GM23338 (cell line): Measurements from ENCODE around the gene FHL1. TPM values are rescaled to one million over a fixed set of nuclear protein-coding genes. Genes with fewer than 3 reads are reported as not detected.

ENCODE experiments used
- ATAC-seq: fragments of 200-7000 bp; cut with Tn5 transposase; 3 replicates; pipeline ENCODE4 v1.9.1; 2020
- DNase-seq: peaks from one replicate; pipeline ENCODE4 v3.0.0-alpha.2; 2015; ENCODE audit warnings: low spot score
- H2AFZ ChIP-seq: fragments of 200-600 bp; sonication (generic); 2 replicates; pipeline ENCODE4 v1.8.0; 2016; ENCODE audit warnings: antibody characterized with exemption, mild to moderate bottlenecking, moderate library complexity
- H3F3A ChIP-seq: fragments of 200-600 bp; sonication (generic); replicated peaks from 2 replicates; pipeline ENCODE4 v1.8.0; 2017; ENCODE audit warnings: antibody characterized with exemption, mixed run types, low read depth
- H3K27ac ChIP-seq: fragments of 200-600 bp; sonication (generic); 2 replicates; pipeline ENCODE4 v1.6.1; 2016; ENCODE audit warnings: low read depth
- H3K27me3 ChIP-seq: fragments of 200-600 bp; sonication (generic); 2 replicates; pipeline ENCODE4 v1.8.0; 2016; ENCODE audit warnings: mild to moderate bottlenecking, mixed run types, moderate library complexity; ENCODE audit not compliant: insufficient read depth
- H3K36me3 ChIP-seq: fragments of 200-600 bp; sonication (generic); 2 replicates; pipeline ENCODE4 v1.8.0; 2016; ENCODE audit warnings: mild to moderate bottlenecking; ENCODE audit not compliant: insufficient read depth
- H3K4me1 ChIP-seq: fragments of 200-600 bp; sonication (generic); 2 replicates; pipeline ENCODE4 v1.8.0; 2016; ENCODE audit warnings: mild to moderate bottlenecking, moderate library complexity; ENCODE audit not compliant: insufficient read depth
- H3K4me2 ChIP-seq: fragments of 200-600 bp; sonication (generic); 2 replicates; pipeline ENCODE4 v1.7.1; 2017; ENCODE audit warnings: mixed run types
- H3K4me3 ChIP-seq: fragments of 200-600 bp; sonication (generic); 2 replicates; pipeline ENCODE4 v1.6.1; 2016; ENCODE audit warnings: mixed run types
- H3K79me2 ChIP-seq: fragments of 200-600 bp; sonication (generic); replicated peaks from 2 replicates; pipeline ENCODE4 v1.8.0; 2017; ENCODE audit warnings: mild to moderate bottlenecking; ENCODE audit not compliant: insufficient read depth
- H3K9me2 ChIP-seq: fragments of 200-600 bp; sonication (generic); 2 replicates; pipeline ENCODE4 v1.8.0; 2017; ENCODE audit not compliant: insufficient read depth
- H4K20me1 ChIP-seq: fragments of 200-600 bp; sonication (generic); replicated peaks from 2 replicates; pipeline ENCODE4 v1.8.0; 2017; ENCODE audit warnings: mild to moderate bottlenecking; ENCODE audit not compliant: insufficient read depth
- H3K27ac Mint-ChIP-seq: 2 replicates; pipeline ENCODE4 v1.8.0; 2020; ENCODE audit warnings: inconsistent platforms, mild to moderate bottlenecking, moderate library complexity, mixed read lengths
- H3K27me3 Mint-ChIP-seq: 3 replicates; pipeline ENCODE4 v1.8.0; 2022; ENCODE audit warnings: low read depth, mild to moderate bottlenecking, moderate library complexity, mixed read lengths, inconsistent platforms; ENCODE audit not compliant: insufficient read depth, poor library complexity
- H3K36me3 Mint-ChIP-seq: 3 replicates; pipeline ENCODE4 v1.8.0; 2021; ENCODE audit warnings: low read depth, mild to moderate bottlenecking, inconsistent platforms, moderate library complexity, mixed read lengths
- H3K4me1 Mint-ChIP-seq: 3 replicates; pipeline ENCODE4 v1.8.0; 2020; ENCODE audit warnings: mild to moderate bottlenecking, inconsistent platforms, mixed read lengths
- H3K4me3 Mint-ChIP-seq: 3 replicates; pipeline ENCODE4 v1.8.0; 2021; ENCODE audit warnings: moderate library complexity, mild to moderate bottlenecking, inconsistent platforms, mixed read lengths
- H3K9me3 Mint-ChIP-seq: 3 replicates; pipeline ENCODE4 v1.8.0; 2020; ENCODE audit warnings: moderate library complexity, mild to moderate bottlenecking, inconsistent platforms, mixed read lengths
- CREB1 ChIP-seq: fragments of 250-450 bp; sonication (Bioruptor Pico); IDR thresholded peaks from 2 replicates; pipeline ENCODE4 v1.5.0; 2020; ENCODE audit warnings: low read depth, mild to moderate bottlenecking, moderate library complexity
- CTCF ChIP-seq, 2 experiments: fragments of 200-600 bp in 1 of 2; sonication (generic) in 1 of 2; conservative IDR thresholded peaks; 2 replicates each; pipeline versions ENCODE4 v1.5.1 to v1.6.1; 2016 to 2017; ENCODE audit warnings: antibody characterized with exemption in 2 of 2, low read depth in 2 of 2, mild to moderate bottlenecking in 2 of 2, moderate library complexity in 1 of 2
- ETS1 ChIP-seq: IDR thresholded peaks from 2 replicates; pipeline ENCODE4 v1.6.1; 2016; ENCODE audit warnings: antibody characterized with exemption
- EZH2 ChIP-seq: fragments of 200-600 bp; sonication (generic); IDR thresholded peaks from one replicate; pipeline ENCODE4 v1.8.0; 2017; ENCODE audit warnings: antibody characterized with exemption, mild to moderate bottlenecking, low read depth; ENCODE audit not compliant: unreplicated experiment
- JUNB ChIP-seq: IDR thresholded peaks from one replicate; pipeline ENCODE4 v1.6.1; 2016; ENCODE audit warnings: antibody characterized with exemption; ENCODE audit not compliant: unreplicated experiment
- NANOG ChIP-seq: IDR thresholded peaks from 2 replicates; pipeline ENCODE4 v1.6.1; 2016; ENCODE audit warnings: antibody characterized with exemption, borderline replicate concordance
- POLR2AphosphoS5 ChIP-seq: IDR thresholded peaks from 2 replicates; pipeline ENCODE4 v1.6.1; 2016; ENCODE audit warnings: antibody characterized with exemption, low read depth
- REST ChIP-seq: IDR thresholded peaks from one replicate; pipeline ENCODE4 v1.6.1; 2018; ENCODE audit warnings: antibody characterized with exemption; ENCODE audit not compliant: unreplicated experiment
- STAT1 ChIP-seq: IDR thresholded peaks from one replicate; pipeline ENCODE4 v1.6.1; 2016; ENCODE audit warnings: antibody characterized with exemption; ENCODE audit not compliant: unreplicated experiment
- ZNF114 ChIP-seq: fragments of 250-450 bp; sonication (Bioruptor Pico); IDR thresholded peaks from 2 replicates; pipeline ENCODE4 v1.5.0; 2020; ENCODE audit warnings: mild to moderate bottlenecking, moderate library complexity
- ZNF331 ChIP-seq: fragments of 250-450 bp; sonication (Bioruptor Pico); IDR thresholded peaks from 2 replicates; pipeline ENCODE4 v1.5.0; 2020; ENCODE audit warnings: low read depth, mild to moderate bottlenecking, moderate library complexity
- ZNF462 ChIP-seq: fragments of 250-450 bp; sonication (Bioruptor Pico); IDR thresholded peaks from 2 replicates; pipeline ENCODE4 v1.5.0; 2020; ENCODE audit warnings: mild to moderate bottlenecking, moderate library complexity
- polyA plus RNA-seq: library from polyadenylated mRNA; unstranded; fragments of >200 nt; fragmentation: Nextera tagmentation; extraction: Ambion mirVana; gene quantifications from 2 replicates; pipeline ENCODE4 v1.2.1, GENCODE V29; 2016
- total RNA-seq: library from RNA; depleted of rRNA; stranded (reverse); fragments of >200 nt; shearing (Covaris generic); gene quantifications from 2 replicates; pipeline ENCODE4 v1.2.3, GENCODE V29; 2014

The FHL1 gene
- total and polyA plus RNA-seq, 2 experiments from 2014 or later: 47.9 to 60.4 TPM

- TF ChIP-seq ETS1 (no peak), ZNF114 (CRISPR knock-in tag) (no peak), EZH2 (no peak), NANOG (no peak), CREB1 (CRISPR knock-in tag) (no peak), STAT1 (no peak), CTCF (conservative IDR thresholded peaks at IDR 0.05; ENCODE audit: low read depth in 2 of 2) (no peak)
These were observed 4.7 kb upstream of the FHL1 start (continued) for GRCh38 chrX:136142592-136142991.

- H3K4me1 Mint-ChIP-seq: peaks cover 10% of the 10 kb centered on the region
- Histone ChIP-seq H2AFZ (no peak overlapping the region), H3K27ac (no peak overlapping the region), H4K20me1 (no peaks in the 10 kb centered on the region), H3K36me3 (no peaks in the 10 kb centered on the region), H3K4me1 (no peaks in the 10 kb centered on the region), H3F3A (no peaks in the 10 kb centered on the region), H3K27me3 (peaks cover 23% of the 10 kb centered on the region), H3K4me2 (no peak overlapping the region), H3K79me2 (peaks cover 4% of the 10 kb centered on the region; the same call in 1 of the 2 replicates), H3K9me2 (no peaks in the 10 kb centered on the region), H3K4me3 (no peak overlapping the region)
- H3K27me3 Mint-ChIP-seq: peaks cover 18% of the 10 kb centered on the region
- H3K27ac Mint-ChIP-seq: no peak overlapping the region
- DNase-seq (no peak), ATAC-seq (no peak)
- H3K9me3 Mint-ChIP-seq: peaks cover 3% of the 10 kb centered on the region; the same call in 1 of the 3 replicates
- TF ChIP-seq STAT1 (no peak), ZNF462 (CRISPR knock-in tag) (no peak), ZNF114 (CRISPR knock-in tag) (no peak), ZNF331 (no peak), NANOG (no peak), REST (no peak), POLR2AphosphoS5 (no peak), JUNB (no peak), EZH2 (no peak)
- no peak overlapping the region for H3K4me3 Mint-ChIP-seq
- H3K36me3 Mint-ChIP-seq: no peaks in the 10 kb centered on the region
These were observed 3.6 kb upstream of the FHL1 start for GRCh38 chrX:136143711-136144110.
